Smooth muscle cell (in vitro differentiated cells): Measurements from ENCODE around the gene METTL6. TPM values are rescaled to one million over a fixed set of nuclear protein-coding genes. Genes with fewer than 3 reads are reported as not detected.
"Not testable (repeated sequence)": the region's sequence is repeated elsewhere in the genome, so short reads cannot be mapped to it uniquely, and the experiment has no call there.

Experiments used
- DNase-seq: peaks from one replicate; lab custom pipeline; 2025; ENCODE audit not compliant: unreplicated experiment; lab: John Stamatoyannopoulos, UW
- H2AFZ ChIP-seq: fragments of 200-600 bp; sonication (generic); 2 replicates; pipeline ENCODE4 v1.6.0; 2016; ENCODE audit warnings: antibody characterized with exemption, low read depth, mild to moderate bottlenecking
- H3F3A ChIP-seq: fragments of 200-600 bp; sonication (generic); 2 replicates; pipeline ENCODE4 v1.6.0; 2017; ENCODE audit warnings: antibody characterized with exemption, low read depth
- H3K27ac ChIP-seq: fragments of 200-600 bp; sonication (generic); 2 replicates; pipeline ENCODE4 v1.5.1; 2016; ENCODE audit warnings: low read depth, mild to moderate bottlenecking
- H3K27me3 ChIP-seq: fragments of 200-600 bp; sonication (generic); 2 replicates; pipeline ENCODE4 v1.6.1; 2016; ENCODE audit warnings: low read depth, mild to moderate bottlenecking
- H3K36me3 ChIP-seq: fragments of 200-600 bp; sonication (generic); 2 replicates; pipeline ENCODE4 v1.5.1; 2016; ENCODE audit warnings: low read depth
- H3K4me1 ChIP-seq: fragments of 200-600 bp; sonication (generic); 2 replicates; pipeline ENCODE4 v1.5.1; 2016; ENCODE audit warnings: low read depth
- H3K4me2 ChIP-seq: fragments of 200-600 bp; sonication (generic); 2 replicates; pipeline ENCODE4 v1.6.0; 2016; ENCODE audit warnings: mild to moderate bottlenecking
- H3K4me3 ChIP-seq: fragments of 200-600 bp; sonication (generic); 2 replicates; pipeline ENCODE4 v1.5.1; 2016; ENCODE audit warnings: mild to moderate bottlenecking
- H3K79me2 ChIP-seq: fragments of 200-600 bp; sonication (generic); 2 replicates; pipeline ENCODE4 v1.6.0; 2016; ENCODE audit warnings: low read depth, mild to moderate bottlenecking
- H3K9ac ChIP-seq: fragments of 200-600 bp; sonication (generic); 2 replicates; pipeline ENCODE4 v1.6.0; 2016; ENCODE audit warnings: low read depth
- H3K9me3 ChIP-seq: fragments of 200-600 bp; sonication (generic); replicated peaks from 2 replicates; pipeline ENCODE4 v1.5.1; 2016; ENCODE audit warnings: low read depth
- H4K20me1 ChIP-seq: fragments of 200-600 bp; sonication (generic); 2 replicates; pipeline ENCODE4 v1.6.0; 2016; ENCODE audit warnings: low read depth
- WGBS: methylation state at CpG from one replicate; pipeline ENCODE4 v1.1.7; 2016; ENCODE audit warnings: low lambda C conversion rate; 5-methylcytosine and 5-hydroxymethylcytosine counted together
- polyA plus RNA-seq: library from polyadenylated mRNA; unstranded; fragments of >200 nt; fragmentation: Nextera tagmentation; extraction: Ambion mirVana; gene quantifications from 2 replicates; pipeline ENCODE4 v1.2.1, GENCODE V29; 2016
- total RNA-seq: library from RNA; depleted of rRNA; stranded (reverse); fragments of >200 nt; gene quantifications from 2 replicates; pipeline ENCODE4 v1.2.3, GENCODE V29; 2014
- TF ChIP-seq, protein P1 (sequence below): fragments of 200-600 bp; sonication (generic); IDR thresholded peaks from 2 replicates; pipeline ENCODE4 v1.5.1; 2017; ENCODE audit warnings: borderline replicate concordance, mild to moderate bottlenecking, antibody characterized with exemption; ENCODE audit not compliant: insufficient read depth, poor library complexity, severe bottlenecking

METTL6 gene
- total and polyA plus RNA-seq, 2 experiments from 2014 or later = 16.0 to 37.3 TPM

DNA sequence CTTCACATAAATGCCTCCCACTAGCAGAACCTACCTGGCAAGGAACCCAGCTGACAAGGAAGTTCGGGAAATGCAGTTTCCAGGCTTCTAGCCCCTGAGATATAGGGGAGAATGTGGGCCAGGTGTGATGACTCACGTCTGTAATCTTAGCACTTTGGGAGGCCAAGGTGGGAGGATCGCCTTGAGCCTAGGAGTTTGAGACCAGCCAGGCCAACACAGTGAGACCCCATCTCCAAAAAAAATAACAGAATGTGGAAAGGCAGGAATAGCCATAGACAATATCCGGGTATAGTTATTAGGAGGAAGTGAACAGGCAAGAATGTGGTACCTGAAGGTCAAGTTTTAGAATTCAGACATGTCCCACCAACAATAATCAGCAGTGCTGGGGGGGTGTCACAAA is 54.4 kb downstream of the METTL6 start:
- TF ChIP-seq, protein P1, sequence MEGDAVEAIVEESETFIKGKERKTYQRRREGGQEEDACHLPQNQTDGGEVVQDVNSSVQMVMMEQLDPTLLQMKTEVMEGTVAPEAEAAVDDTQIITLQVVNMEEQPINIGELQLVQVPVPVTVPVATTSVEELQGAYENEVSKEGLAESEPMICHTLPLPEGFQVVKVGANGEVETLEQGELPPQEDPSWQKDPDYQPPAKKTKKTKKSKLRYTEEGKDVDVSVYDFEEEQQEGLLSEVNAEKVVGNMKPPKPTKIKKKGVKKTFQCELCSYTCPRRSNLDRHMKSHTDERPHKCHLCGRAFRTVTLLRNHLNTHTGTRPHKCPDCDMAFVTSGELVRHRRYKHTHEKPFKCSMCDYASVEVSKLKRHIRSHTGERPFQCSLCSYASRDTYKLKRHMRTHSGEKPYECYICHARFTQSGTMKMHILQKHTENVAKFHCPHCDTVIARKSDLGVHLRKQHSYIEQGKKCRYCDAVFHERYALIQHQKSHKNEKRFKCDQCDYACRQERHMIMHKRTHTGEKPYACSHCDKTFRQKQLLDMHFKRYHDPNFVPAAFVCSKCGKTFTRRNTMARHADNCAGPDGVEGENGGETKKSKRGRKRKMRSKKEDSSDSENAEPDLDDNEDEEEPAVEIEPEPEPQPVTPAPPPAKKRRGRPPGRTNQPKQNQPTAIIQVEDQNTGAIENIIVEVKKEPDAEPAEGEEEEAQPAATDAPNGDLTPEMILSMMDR = no peak
- H3K27me3 ChIP-seq = no peaks in the 10 kb centered on the region
- H3K4me1 ChIP-seq = no peaks in the 10 kb centered on the region

DNA sequence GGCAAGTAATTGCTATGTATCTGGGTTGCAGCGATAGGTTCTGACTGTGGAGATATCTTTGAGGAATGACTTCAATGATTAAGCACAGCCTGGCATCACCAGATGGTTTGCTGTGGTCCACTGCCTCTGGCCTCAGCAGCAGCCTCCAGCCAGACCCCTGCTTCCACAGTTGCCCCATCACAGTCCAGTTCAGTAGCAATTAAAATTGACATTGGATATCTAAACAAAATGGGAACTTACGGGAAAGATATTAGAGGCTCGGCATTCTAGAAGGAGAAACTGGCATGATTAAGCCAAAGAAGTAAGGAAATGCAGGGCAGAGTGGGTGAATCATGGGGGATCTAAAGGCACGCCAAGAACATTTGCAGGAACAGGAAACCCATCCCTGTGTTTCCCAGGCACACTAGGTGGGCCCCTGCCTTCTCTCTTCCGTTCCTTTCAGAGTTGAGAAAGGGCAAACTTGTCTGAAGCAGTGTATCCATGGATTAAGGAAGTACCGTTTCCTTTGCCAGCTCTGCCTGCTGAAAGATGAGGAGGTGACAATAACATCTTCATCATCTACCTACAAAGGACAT is 58.7 kb downstream of the METTL6 start:
- Histone ChIP-seq H3K36me3 (no peaks in the 10 kb centered on the region), H3K4me3 (no peak overlapping the region), H3K27me3 (no peaks in the 10 kb centered on the region), H3K9ac (no peak overlapping the region), H3K27ac (no peak overlapping the region), H3K9me3 (no peaks in the 10 kb centered on the region), H2AFZ (no peak overlapping the region), H3K4me2 (no peak overlapping the region), H3K79me2 (no peaks in the 10 kb centered on the region), H3K4me1 (peaks cover 3% of the 10 kb centered on the region), H3F3A (no peaks in the 10 kb centered on the region), H4K20me1 (no peaks in the 10 kb centered on the region)
- 92% methylated on average over 6 of the region's 6 CpGs for WGBS
- TF ChIP-seq, protein P1 = no peak
- DNase-seq = no peak

More for the DNA sequence above, 54.4 kb downstream of the METTL6 start:
- H3K36me3 ChIP-seq = no peaks in the 10 kb centered on the region
- no peaks in the 10 kb centered on the region for H3F3A ChIP-seq
- no peaks in the 10 kb centered on the region for H4K20me1 ChIP-seq
- no peak overlapping the region for H3K27ac ChIP-seq
- H3K9me3 ChIP-seq = no peaks in the 10 kb centered on the region
- no peak overlapping the region for H2AFZ ChIP-seq
- WGBS = 86% methylated on average over 4 of the region's 4 CpGs
- H3K79me2 ChIP-seq = no peaks in the 10 kb centered on the region
- H3K4me3 ChIP-seq = no peak overlapping the region
- no peak overlapping the region for H3K9ac ChIP-seq
- DNase-seq = no peak
- no peak overlapping the region for H3K4me2 ChIP-seq

DNA sequence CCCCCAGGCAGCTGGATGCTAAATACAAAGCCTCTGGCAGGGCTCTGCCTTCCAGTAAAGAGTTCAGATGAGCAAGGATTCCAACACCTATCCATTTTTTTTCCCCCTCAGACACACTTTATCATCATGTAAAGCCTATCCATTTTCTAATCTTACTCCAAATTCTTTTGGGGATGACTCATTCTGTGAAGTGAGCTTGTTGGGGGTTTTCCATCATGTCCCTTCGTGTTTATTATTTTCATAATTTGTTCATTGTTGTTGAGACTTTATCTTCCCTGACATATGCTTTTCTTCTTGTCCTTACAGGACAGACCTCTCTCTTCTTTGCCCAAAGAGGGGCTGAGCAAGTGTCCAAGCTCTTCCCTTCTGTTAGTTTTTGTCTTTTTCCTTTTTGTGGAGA is 60.3 kb downstream of the METTL6 start:
- Histone ChIP-seq H4K20me1 (no peaks in the 10 kb centered on the region), H3K4me3 (no peak overlapping the region), H3K9ac (no peak overlapping the region), H3K9me3 (no peaks in the 10 kb centered on the region), H3K27me3 (no peaks in the 10 kb centered on the region), H3K4me2 (no peak overlapping the region), H3K4me1 (peaks cover 3% of the 10 kb centered on the region), H2AFZ (no peak overlapping the region), H3K36me3 (no peaks in the 10 kb centered on the region), H3F3A (no peaks in the 10 kb centered on the region), H3K79me2 (no peaks in the 10 kb centered on the region), H3K27ac (no peak overlapping the region)
- WGBS = 46% methylated on average over 1 of the region's 1 CpG
- TF ChIP-seq, protein P1 = no peak
- no peak for DNase-seq

DNA sequence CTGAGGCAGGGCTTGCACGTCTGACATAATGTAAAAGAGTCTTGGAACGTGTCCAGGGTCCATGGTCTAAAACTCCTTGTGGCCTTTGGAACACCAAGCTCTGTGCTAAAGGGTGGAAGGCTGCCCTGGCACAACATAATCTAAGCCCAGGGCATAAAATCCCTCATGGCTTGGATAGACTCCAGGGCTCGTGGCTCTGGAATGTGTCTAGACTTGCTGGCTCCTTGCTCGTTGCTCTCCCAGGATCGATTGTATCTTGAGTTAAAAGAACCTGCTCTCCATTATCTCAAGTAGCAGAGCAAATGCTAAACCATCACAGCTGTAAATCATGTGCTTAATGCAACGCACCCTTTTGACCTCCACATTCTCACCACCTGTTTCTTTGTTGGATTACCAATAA is 63.3 kb downstream of the METTL6 start:
- not testable (repeated sequence) for H3K27ac ChIP-seq, H3K4me2 ChIP-seq, H3K4me3 ChIP-seq, H3K79me2 ChIP-seq, H3K9me3 ChIP-seq, DNase-seq, H4K20me1 ChIP-seq, H3K36me3 ChIP-seq, H3F3A ChIP-seq, H3K27me3 ChIP-seq, H2AFZ ChIP-seq, H3K9ac ChIP-seq
- WGBS = 35% methylated on average over 6 of the region's 6 CpGs
- peaks cover 11% of the 10 kb centered on the region for H3K4me1 ChIP-seq
